Uterus (tissue), 2 donors: ENCODE results near the gene NEK6.

Experiments
- POLR2A ChIP-seq, 2 donors: fragments of 450-650 bp; IDR thresholded peaks; one replicate each; pipeline ENCODE4 v1.6.1; 2016; ENCODE audit warnings: antibody characterized with exemption in 2 of 2, mild to moderate bottlenecking in 1 of 2, moderate library complexity in 1 of 2
- TF ChIP-seq, protein P1 (sequence below), 4 experiments: fragments of 200-600 bp in 2 of 4; fragments of 450-650 bp in 2 of 4; sonication (generic) in 2 of 4; IDR thresholded peaks; one replicate each; pipeline ENCODE4 v1.5.1; 2016 to 2019; ENCODE audit warnings: antibody characterized with exemption in 4 of 4, mild to moderate bottlenecking in 2 of 4, moderate library complexity in 1 of 4

DNA sequence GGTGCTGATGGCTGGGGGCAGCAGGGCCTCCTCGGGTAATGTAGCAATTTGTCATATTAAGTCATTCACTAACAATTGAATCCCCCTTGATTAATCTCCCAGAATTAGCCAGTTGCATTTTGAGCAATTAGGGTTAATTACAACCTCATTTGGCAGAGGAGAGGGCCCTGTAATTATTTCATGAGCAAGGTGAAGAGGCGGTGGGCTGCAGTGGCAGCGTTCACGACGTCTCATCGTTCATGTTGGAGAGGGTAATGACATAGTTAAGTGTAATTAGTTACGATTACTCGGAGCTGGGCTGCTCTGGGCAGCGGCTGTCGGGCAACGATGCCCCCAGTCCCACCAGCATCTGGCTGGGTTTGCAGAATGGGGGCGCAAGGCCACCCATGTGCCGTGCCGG is 46.0 kb downstream of the NEK6 start:
- TF ChIP-seq, protein P1, sequence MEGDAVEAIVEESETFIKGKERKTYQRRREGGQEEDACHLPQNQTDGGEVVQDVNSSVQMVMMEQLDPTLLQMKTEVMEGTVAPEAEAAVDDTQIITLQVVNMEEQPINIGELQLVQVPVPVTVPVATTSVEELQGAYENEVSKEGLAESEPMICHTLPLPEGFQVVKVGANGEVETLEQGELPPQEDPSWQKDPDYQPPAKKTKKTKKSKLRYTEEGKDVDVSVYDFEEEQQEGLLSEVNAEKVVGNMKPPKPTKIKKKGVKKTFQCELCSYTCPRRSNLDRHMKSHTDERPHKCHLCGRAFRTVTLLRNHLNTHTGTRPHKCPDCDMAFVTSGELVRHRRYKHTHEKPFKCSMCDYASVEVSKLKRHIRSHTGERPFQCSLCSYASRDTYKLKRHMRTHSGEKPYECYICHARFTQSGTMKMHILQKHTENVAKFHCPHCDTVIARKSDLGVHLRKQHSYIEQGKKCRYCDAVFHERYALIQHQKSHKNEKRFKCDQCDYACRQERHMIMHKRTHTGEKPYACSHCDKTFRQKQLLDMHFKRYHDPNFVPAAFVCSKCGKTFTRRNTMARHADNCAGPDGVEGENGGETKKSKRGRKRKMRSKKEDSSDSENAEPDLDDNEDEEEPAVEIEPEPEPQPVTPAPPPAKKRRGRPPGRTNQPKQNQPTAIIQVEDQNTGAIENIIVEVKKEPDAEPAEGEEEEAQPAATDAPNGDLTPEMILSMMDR (IDR thresholded peaks at IDR 0.05), result no peak
- no peak for TF ChIP-seq POLR2A (IDR thresholded peaks at IDR 0.05)
